Skeletal muscle satellite cell (primary cell): ENCODE data around the gene DHRS12.
A peak's percentile ranks its signal among the peaks of the same experiment; 100 is the strongest.

Experiments
- H3K27me3 ChIP-seq: 2 replicates; pipeline ENCODE4 v1.7.0; 2013; ENCODE audit warnings: low read length; ENCODE audit not compliant: control insufficient read depth, insufficient read depth
- H3K36me3 ChIP-seq: 2 replicates; pipeline ENCODE4 v1.7.0; 2013; ENCODE audit warnings: mild to moderate bottlenecking, control low read depth, low read length; ENCODE audit not compliant: insufficient read depth
- H3K4me1 ChIP-seq: 2 replicates; pipeline ENCODE4 v1.7.0; 2013; ENCODE audit warnings: low read length; ENCODE audit not compliant: control insufficient read depth, insufficient read depth
- H3K4me2 ChIP-seq: 2 replicates; pipeline ENCODE4 v1.7.0; 2013; ENCODE audit warnings: mild to moderate bottlenecking, low read length
- H3K4me3 ChIP-seq: 2 replicates; pipeline ENCODE4 v1.7.0; 2013; ENCODE audit warnings: low read length
- H3K9ac ChIP-seq: 2 replicates; pipeline ENCODE4 v1.7.0; 2013; ENCODE audit warnings: mild to moderate bottlenecking, low read depth, low read length, moderate library complexity
- H3K9me3 ChIP-seq: replicated peaks from 2 replicates; pipeline ENCODE4 v1.7.0; 2013; ENCODE audit warnings: mild to moderate bottlenecking, control low read depth, low read length

The DHRS12 gene

GRCh38 chr13:51817717-51818116 is 13.8 kb upstream of the DHRS12 start:
- H3K27me3 ChIP-seq, result peaks cover 67% of the 10 kb centered on the region
- H3K9me3 ChIP-seq, result no peaks in the 10 kb centered on the region
- peaks cover 4% of the 10 kb centered on the region for H3K4me1 ChIP-seq
- H3K9ac ChIP-seq, result no peak overlapping the region
- H3K4me2 ChIP-seq, result no peak overlapping the region
- H3K4me3 ChIP-seq, result no peak overlapping the region
- H3K36me3 ChIP-seq, result no peaks in the 10 kb centered on the region

- H3K9ac ChIP-seq, result no peak overlapping the region
- H3K27me3 ChIP-seq, result peaks cover 57% of the 10 kb centered on the region
- H3K36me3 ChIP-seq, result no peaks in the 10 kb centered on the region
- peaks cover 4% of the 10 kb centered on the region for H3K4me1 ChIP-seq
- no peak overlapping the region for H3K4me3 ChIP-seq
- no peaks in the 10 kb centered on the region for H3K9me3 ChIP-seq
- H3K4me2 ChIP-seq, result no peak overlapping the region
Measured at GRCh38 chr13:51816604-51817249, 12.8 kb upstream of the DHRS12 start.

DNA sequence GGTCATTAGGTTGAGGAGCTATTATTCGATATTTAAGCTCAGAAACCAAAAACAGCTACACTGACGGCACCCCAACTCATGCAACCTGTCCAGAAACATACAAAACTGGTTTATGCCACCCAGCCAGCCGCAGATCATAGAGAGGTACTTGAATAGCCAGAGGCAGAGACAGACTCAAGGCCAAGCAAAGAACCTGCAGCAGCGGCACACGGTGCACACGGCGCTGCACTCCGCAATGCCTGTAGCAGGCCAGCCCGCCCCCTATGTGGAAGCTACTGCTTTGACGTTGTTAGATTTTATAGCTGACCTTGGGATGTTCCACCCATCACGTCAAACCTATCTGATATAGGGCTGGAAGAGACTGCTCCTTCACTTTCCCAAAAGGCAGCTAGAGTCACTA is 11.9 kb upstream of the DHRS12 start:
- peaks cover 4% of the 10 kb centered on the region for H3K4me1 ChIP-seq
- no peaks in the 10 kb centered on the region for H3K36me3 ChIP-seq
- H3K4me3 ChIP-seq, result no peak overlapping the region
- H3K9ac ChIP-seq, result no peak overlapping the region
- no peaks in the 10 kb centered on the region for H3K9me3 ChIP-seq
- H3K4me2 ChIP-seq, result no peak overlapping the region
- peaks cover 50% of the 10 kb centered on the region for H3K27me3 ChIP-seq

GRCh38 chr13:51814825-51815650 is 11.1 kb upstream of the DHRS12 start:
- Histone ChIP-seq H3K36me3 (no peaks in the 10 kb centered on the region), H3K27me3 (peaks cover 42% of the 10 kb centered on the region), H3K4me3 (peak overlapping the region; percentile 55), H3K4me2 (peak overlapping the region; percentile 76), H3K9ac (no peak overlapping the region), H3K9me3 (no peaks in the 10 kb centered on the region), H3K4me1 (peaks cover 4% of the 10 kb centered on the region)

DNA sequence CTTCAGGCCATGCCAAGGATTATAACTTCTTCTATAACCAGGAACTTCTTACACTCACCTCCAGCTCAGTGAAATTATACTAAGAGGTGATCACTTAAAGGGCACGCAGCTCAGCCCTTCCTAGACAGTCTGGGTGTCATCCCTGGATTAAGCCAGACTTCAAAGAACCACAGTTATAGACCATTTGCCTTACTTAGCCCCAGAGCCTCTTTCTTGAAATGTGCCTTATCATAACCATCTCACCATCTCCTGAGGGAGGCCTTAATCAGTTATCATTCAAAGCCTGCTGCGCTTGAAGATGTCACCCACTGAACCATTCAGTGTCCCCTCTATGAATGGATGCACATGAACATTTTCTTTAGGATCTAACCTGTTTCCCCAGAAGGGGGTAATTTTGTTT is 10.1 kb upstream of the DHRS12 start:
- Histone ChIP-seq H3K4me2 (no peak overlapping the region), H3K9me3 (no peaks in the 10 kb centered on the region), H3K4me3 (no peak overlapping the region), H3K9ac (no peak overlapping the region), H3K36me3 (no peaks in the 10 kb centered on the region), H3K4me1 (peaks cover 4% of the 10 kb centered on the region), H3K27me3 (peaks cover 32% of the 10 kb centered on the region)

- Histone ChIP-seq H3K36me3 (no peaks in the 10 kb centered on the region), H3K4me3 (no peak overlapping the region), H3K4me2 (no peak overlapping the region), H3K9ac (no peak overlapping the region), H3K9me3 (no peaks in the 10 kb centered on the region), H3K4me1 (peaks cover 4% of the 10 kb centered on the region), H3K27me3 (peaks cover 18% of the 10 kb centered on the region)
Measured at GRCh38 chr13:51811920-51812451, 8.0 kb upstream of the DHRS12 start.

DNA sequence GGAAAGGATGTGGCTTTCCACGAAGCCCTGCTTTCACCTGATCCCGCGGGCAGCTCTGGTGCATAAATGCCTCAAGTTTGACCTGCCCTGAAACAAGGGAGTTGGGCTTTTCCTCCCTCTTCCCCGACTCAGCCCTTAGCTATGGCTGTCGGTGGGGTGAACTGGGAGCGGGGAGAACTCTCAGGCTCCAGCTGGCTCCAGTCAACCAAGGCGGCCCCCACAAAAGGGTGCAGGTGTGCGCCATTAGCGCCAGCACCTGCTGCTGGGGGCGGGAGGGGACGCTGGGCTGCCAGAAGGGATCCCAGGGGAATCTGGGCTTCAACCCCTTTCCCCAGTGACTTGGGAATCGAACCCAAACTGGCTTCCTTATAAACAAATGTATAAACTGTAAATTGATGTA is 7.1 kb upstream of the DHRS12 start:
- H3K4me1 ChIP-seq, result peaks cover 10% of the 10 kb centered on the region
- no peaks in the 10 kb centered on the region for H3K9me3 ChIP-seq
- no peak overlapping the region for H3K9ac ChIP-seq
- H3K4me2 ChIP-seq, result no peak overlapping the region
- peaks cover 9% of the 10 kb centered on the region for H3K27me3 ChIP-seq
- no peaks in the 10 kb centered on the region for H3K36me3 ChIP-seq
- H3K4me3 ChIP-seq, result no peak overlapping the region

GRCh38 chr13:51808811-51809210 is 4.8 kb upstream of the DHRS12 start:
- Histone ChIP-seq H3K27me3 (no peaks in the 10 kb centered on the region), H3K4me1 (peaks cover 13% of the 10 kb centered on the region), H3K9ac (no peak overlapping the region)

DNA sequence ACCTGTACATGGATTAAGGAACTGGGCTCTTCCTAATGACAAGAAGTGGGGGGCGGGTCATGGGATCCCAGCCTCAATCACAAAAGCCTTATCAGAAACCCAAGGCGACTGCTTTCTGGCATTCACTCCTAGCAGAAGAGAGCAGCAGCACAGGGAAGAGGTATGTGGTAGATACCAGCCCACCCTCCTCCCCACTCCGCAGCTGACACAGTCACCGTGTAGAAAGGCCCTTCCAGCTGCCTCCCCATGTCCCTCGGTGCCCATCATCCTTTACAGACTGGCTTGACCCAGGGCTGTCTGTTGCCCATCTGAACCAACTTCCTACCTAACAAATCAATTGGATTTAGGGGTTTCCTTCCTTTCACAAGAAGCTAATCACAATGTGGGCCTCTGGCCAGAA is 3.1 kb upstream of the DHRS12 start:
- Histone ChIP-seq H3K9me3 (no peaks in the 10 kb centered on the region), H3K27me3 (no peaks in the 10 kb centered on the region), H3K4me3 (no peak overlapping the region), H3K36me3 (no peaks in the 10 kb centered on the region), H3K4me2 (no peak overlapping the region), H3K4me1 (peaks cover 28% of the 10 kb centered on the region), H3K9ac (no peak overlapping the region)

More at GRCh38 chr13:51808811-51809210, 4.8 kb upstream of the DHRS12 start:
- Histone ChIP-seq H3K4me3 (no peak overlapping the region), H3K36me3 (no peaks in the 10 kb centered on the region), H3K4me2 (no peak overlapping the region), H3K9me3 (no peaks in the 10 kb centered on the region)

GRCh38 chr13:51806566-51806965 is 2.6 kb upstream of the DHRS12 start:
- peaks cover 33% of the 10 kb centered on the region for H3K4me1 ChIP-seq

GRCh38 chr13:51805925-51806324 is 2.0 kb upstream of the DHRS12 start:
- Histone ChIP-seq H3K4me1 (peaks cover 37% of the 10 kb centered on the region), H3K9ac (no peak overlapping the region), H3K9me3 (no peaks in the 10 kb centered on the region), H3K27me3 (no peaks in the 10 kb centered on the region), H3K4me2 (no peak overlapping the region), H3K36me3 (no peaks in the 10 kb centered on the region), H3K4me3 (no peak overlapping the region)

More at GRCh38 chr13:51806566-51806965, 2.6 kb upstream of the DHRS12 start:
- H3K27me3 ChIP-seq, result no peaks in the 10 kb centered on the region
- H3K4me2 ChIP-seq, result no peak overlapping the region
- H3K4me3 ChIP-seq, result no peak overlapping the region
- H3K9ac ChIP-seq, result no peak overlapping the region
- no peaks in the 10 kb centered on the region for H3K36me3 ChIP-seq
- H3K9me3 ChIP-seq, result no peaks in the 10 kb centered on the region
